HG02798 (cell line): ENCODE measurements around the gene DIP2A.

Experiments
- ATAC-seq: cut with Tn5 transposase; IDR thresholded peaks from one replicate; pipeline ENCODE4 v1.9.1; 2021; ENCODE audit warnings: mild to moderate bottlenecking; ENCODE audit not compliant: unreplicated experiment, poor library complexity

DIP2A gene

DNA sequence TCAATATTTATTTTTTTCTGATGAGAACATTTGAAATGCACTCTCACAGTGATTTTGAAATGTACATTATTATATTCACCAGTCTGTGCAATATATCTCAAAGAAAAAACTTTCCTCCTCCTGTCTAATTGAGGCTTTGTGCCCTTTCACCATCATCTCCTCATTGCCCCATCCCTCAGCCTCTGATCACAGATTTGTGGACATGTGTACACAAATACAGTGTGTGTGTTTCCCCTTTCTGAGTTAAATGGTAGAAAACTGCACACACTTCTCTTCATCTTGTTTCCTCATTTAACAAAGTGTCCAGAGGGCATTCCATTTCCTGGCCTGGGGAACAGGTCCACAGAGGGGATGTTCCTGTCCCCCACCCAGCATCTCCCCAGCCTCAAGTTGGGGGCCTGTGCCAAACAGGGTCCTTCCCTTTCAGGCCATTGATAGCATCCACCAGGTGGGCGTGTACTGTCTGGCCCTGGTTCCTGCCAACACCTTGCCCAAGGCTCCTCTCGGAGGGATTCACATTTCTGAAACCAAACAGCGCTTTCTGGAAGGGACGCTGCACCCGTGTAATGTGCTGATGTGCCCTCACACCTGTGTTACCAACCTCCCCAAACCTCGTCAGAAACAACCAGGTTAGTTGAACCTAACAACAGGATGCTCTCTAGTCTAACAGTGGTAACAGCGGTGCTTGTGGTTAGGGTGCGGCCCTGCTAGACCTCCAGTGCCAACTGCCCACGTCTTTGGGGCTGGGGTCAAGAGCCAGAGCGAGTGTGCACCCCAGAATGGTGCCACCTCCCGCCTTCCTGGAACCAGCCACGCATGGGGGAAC lies 91.6 kb downstream of the DIP2A start:
- ATAC-seq = no peak

DNA sequence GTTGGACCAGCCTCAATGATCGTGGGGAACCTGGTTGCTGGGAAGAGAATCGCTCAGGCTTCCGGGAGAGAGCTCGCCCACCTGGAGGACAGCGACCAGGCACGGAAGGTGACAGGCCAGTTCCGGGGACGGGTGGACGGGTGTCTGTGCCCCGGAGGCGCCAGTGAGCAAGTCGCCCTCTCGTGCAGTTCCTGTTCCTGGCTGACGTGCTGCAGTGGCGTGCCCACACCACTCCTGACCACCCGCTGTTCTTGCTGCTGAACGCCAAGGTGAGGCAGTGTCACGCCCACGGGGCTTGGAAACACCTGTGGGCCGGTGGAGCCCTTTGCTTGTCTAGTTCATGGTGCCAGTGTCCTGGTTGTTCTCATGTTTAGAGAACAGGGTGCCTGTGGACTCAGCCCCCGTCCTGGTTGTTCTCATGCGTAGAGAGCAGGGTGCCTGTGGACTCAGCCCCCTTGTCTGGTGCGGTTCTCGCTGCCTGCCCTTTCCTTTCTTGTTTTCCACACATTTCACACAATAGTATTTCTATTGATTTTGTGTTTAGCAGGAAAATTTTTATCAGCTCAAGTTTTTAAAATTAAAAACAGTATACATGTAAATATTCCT lies 93.0 kb downstream of the DIP2A start:
- ATAC-seq = no peak

- ATAC-seq = no peak
Observed at GRCh38 chr21:46552274-46552673, 93.6 kb downstream of the DIP2A start.

DNA sequence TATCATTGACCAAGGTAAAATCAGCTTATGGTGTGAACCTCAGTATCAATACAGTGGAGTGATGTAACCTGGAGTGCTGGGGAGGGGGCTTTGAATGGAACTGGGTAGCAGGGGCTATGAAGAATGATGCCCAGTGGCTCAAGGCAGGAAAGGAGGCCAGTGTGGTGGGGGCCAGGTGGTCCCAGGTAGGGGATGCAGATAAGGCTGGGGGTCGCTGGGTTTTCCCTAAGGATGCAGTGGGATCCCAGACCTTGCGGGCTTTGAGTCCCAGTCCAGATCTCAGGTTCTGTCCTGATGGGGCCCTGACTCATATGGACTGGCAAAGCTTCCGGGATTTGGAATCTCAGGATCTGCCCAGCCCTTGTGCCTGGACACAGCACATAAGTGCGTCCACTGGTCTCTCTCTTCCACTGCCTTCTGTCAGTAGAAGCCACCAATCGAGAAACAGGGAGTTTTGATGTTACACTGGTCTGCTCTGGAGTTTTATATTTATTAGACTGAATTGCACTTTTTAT lies 94.2 kb downstream of the DIP2A start:
- ATAC-seq = no peak

DNA sequence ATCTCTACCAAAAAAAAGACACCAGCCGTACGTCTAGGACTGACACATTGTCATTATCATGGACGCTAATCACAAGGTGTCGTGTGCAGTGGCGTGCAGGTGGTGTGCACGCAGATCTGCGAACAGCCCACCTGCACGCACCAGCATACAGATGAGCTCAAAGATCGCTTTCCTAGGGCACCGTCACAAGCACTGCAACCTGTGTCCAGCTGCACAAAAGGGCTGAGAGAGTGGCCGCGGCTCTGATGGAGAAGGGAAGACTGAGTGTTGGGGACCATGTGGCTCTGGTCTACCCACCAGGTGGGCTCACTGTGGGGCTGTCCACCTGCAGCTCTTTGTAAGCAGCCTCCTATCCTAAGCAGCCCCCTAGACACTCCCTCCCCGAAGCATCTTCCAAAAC lies 95.3 kb downstream of the DIP2A start:
- no peak for ATAC-seq

DNA sequence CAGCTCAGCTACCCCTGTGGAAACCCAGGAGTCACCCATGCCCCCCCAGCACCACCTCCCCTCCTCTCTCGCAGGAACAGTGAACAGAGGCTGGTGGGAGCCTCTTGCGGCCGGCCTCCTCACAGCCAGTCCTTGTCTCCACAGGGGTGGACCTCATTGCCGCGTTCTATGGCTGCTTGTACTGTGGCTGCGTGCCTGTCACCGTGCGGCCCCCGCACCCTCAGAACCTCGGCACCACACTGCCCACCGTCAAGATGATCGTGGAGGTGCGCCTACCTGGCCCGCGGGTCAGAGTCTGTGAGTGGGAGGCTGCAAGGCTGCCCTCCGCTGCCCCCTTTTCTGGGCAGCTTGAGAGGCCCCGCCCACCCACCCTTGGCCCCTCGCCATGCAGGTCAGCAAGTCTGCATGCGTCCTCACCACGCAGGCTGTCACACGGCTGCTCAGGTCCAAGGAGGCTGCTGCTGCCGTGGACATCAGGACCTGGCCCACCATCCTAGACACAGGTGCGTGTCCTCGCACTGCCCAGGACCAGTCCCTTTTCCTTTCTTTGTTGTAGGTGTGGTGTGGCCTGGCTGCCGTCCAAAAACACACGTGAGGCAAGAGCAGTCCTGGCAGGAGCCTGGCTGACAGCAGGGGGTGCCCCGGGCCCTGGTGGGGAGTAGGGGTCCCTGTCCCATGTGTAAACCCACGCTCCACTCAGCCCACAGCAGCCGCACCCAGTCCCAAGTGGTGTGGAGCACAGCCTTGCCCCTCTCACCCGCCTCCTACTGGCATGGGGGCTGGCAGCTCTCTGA lies 95.9 kb downstream of the DIP2A start:
- no peak for ATAC-seq

DNA sequence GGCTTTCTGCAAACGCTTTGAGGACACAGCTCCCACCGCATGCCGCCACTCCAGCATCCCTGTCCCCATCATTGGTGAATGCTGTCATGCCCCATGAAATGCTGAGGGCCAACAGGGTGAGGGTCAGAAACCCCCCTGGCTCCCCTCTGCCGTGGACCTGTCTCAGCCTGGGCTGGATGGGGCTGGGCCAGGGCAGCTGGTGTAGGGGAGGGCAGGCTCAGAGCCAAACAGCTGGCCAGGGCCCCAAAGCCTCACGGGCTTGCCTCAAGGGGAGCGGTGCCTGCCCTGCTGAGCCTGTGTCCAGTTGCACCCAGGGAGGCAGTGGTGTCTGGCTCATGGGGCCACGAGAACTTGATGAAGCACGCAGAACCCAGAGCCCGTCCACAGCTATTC lies 96.5 kb downstream of the DIP2A start:
- no peak for ATAC-seq

DNA sequence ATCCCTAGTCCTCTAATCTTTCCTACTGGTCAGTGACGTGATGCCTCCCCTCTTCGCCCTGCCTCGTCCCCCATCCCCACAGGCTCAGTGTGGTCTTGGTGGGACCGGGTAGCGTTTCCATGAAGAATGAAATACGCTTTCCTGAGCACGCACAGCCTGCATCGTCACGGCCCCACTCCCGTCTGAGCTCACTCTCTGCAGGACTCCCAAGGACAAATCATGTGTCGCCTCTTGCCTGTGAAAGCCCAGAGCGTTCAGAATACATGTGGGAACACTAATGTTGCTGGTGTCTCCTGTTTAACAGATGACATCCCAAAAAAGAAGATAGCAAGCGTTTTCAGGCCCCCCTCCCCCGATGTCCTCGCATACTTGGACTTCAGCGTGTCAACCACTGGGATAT lies 97.0 kb downstream of the DIP2A start:
- ATAC-seq = no peak

- no peak for ATAC-seq
Observed at GRCh38 chr21:46556802-46557201, 98.1 kb downstream of the DIP2A start.

GRCh38 chr21:46557469-46557868 lies 98.8 kb downstream of the DIP2A start:
- no peak for ATAC-seq

DNA sequence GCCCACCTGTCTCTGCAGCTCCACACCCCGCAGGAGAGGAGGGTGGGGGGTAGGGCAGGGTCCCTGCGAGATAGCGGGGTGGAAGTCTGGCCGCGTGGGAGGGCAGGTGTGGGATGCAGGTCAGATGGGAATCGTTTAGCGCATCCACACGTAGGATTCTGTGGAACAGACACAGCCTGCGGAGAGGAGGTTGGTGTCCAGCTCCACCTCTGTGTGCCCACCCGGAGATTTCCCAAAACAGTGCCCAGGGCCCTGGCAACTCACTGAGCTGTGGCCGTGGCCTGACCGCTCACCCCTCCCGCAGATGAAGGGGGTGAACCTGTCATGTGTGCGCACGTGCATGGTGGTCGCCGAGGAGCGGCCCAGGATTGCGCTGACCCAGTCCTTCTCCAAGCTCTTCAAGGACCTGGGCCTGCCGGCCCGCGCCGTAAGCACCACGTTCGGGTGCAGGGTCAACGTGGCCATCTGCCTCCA lies 99.3 kb downstream of the DIP2A start:
- no peak for ATAC-seq

- ATAC-seq = no peak
Observed at GRCh38 chr21:46559291-46559983, 100.7 kb downstream of the DIP2A start.

DNA sequence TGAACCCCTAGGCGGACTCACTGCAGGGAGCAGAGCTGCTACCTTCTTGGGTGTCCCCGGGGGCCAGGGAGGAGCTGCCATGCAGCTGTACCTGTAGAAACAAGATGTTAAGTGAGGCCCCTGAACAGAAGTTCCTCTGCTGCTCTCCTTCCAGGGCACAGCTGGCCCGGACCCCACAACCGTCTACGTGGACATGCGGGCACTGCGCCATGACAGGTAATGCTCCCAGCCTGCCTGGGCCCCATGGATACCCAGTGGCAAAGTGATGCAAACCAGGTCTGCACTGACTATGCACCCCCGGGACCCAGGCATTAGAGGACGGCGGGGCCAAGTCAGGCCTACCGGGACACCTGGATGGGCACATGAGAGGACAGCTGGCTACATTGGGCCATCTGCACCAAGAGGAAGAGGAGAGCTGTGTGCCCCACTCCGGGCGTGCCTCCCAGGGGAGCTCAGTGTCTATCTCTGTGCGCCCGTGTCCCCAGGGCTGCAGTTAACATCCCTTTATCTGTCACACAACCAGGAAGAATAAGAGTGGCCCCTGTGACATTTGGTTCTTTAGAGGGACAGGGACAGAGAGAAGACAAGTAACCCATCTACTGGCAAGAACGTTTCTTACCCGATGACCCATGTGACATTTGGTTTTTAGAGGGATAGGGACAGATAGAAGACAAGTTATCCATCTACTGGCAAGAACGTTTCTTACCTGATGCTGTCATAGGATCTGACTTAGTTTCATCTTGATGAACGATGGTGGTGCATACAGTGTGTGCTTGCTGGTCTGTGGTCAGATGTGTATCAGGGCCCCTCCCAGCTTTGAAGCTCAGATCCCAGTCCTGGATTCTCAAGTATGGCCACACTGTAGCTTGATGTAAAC lies 102.1 kb downstream of the DIP2A start:
- ATAC-seq = no peak

DNA sequence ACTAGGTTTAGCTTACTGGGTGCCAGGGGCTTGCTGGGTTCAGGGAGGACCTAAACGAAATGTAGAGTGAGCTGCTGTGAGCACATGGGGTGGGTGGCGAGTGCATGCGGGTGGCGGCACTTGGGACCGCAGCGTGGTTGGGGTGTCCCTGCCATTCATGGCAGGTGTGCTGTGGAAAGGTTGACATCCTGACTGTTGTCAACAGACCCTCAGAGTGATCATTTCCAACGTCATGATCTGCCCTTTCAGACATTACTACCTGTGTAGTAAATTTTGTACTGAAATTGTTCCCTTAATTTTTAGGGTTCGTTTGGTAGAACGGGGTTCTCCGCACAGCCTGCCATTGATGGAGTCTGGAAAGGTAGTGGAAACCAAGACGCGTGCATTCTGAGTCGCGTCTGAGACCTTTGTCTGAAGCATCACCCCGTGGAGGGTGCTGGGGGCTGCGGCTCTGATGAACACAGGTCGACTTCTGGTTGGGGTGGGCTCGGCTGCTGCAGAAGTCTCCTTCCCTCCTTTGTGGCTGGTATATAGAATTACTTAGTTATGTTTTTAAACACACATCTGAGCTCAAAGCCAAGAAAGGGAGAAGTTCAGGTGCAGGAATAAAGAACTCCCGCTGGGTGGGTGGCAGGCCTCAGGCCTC lies 102.9 kb downstream of the DIP2A start:
- no peak for ATAC-seq

DNA sequence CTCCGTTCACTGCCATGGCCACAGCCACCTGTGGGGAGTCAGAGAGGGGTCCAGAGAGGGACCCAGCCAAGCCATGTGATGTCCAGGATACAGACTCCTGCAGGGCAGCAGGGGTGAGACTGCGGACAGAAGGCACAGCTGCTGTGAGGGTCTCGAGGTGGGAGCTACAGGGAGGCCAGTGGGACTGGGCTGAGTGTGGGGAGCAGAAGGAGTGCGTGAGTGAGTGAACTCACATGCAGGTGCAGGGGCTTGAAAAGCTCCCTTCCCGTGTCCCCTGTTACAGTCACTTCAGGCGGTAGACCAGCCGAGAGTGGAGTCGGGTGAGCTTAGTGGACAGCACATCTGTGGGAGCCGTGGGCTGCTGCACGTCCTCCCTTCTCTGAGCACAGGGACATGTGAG lies 103.8 kb downstream of the DIP2A start:
- ATAC-seq = no peak

- ATAC-seq = no peak
Observed at GRCh38 chr21:46562964-46563607, 104.4 kb downstream of the DIP2A start.

DNA sequence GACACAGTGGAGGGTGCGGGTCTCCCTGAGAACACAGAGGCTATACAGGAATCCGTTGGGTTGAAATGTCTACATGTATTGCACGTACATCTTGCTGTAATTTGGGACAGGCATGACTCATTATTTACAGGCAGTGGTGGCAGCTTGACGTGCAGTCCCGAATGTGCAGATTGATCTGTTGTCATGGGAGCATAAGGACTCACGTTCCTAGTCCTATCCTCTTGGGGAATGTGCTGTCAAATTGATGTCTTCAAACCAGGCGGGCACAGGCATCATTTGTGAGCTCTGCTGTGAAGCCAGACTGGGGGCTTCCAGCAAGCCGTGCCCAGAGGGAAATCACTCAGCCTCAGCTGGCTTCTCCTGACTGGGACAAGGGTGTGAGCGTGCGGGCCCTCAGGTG lies 105.7 kb downstream of the DIP2A start:
- ATAC-seq = no peak

DNA sequence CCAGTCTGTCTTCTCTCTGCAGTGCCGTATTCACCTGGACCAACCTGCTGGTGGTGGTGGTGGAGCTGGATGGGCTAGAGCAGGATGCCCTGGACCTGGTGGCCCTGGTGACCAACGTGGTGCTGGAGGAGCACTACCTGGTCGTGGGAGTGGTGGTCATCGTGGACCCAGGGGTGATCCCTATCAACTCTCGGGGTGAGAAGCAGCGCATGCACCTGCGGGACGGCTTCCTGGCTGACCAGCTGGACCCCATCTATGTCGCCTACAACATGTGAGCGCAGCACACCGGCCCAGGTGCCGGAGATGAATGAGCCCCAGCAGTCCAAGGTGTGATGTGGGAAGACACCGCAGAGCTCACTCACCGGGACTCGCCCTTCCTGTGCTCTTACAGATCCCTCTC lies 108.7 kb downstream of the DIP2A start:
- no peak for ATAC-seq
